Endothelial cell of umbilical vein (primary cell): ENCODE data around the gene OR6C76.

Source experiments
- CTCF ChIP-seq, 2 donors: IDR thresholded peaks; 1 replicate in 1 of 2; 2 replicates in 1 of 2; pipeline ENCODE4 v1.5.1; 2011; ENCODE audit warnings: low read length in 2 of 2, mild to moderate bottlenecking in 2 of 2, moderate library complexity in 2 of 2, control low read depth in 1 of 2, inconsistent platforms in 1 of 2, low read depth in 1 of 2; ENCODE audit not compliant: insufficient read depth in 1 of 2; ENCODE audit errors: extremely low read depth in 1 of 2
- EZH2 ChIP-seq: IDR thresholded peaks from 2 replicates; pipeline ENCODE4 v1.6.1; 2012; ENCODE audit warnings: borderline replicate concordance, low read depth, mild to moderate bottlenecking, moderate library complexity, low read length, inconsistent platforms; ENCODE audit not compliant: severe bottlenecking
- JUN ChIP-seq: IDR thresholded peaks from 2 replicates; pipeline ENCODE4 v1.6.1; 2011; ENCODE audit warnings: borderline replicate concordance, low read depth; ENCODE audit not compliant: insufficient read length, insufficient read depth
- POLR2A ChIP-seq: IDR thresholded peaks from 2 replicates; pipeline ENCODE4 v1.6.1; 2012; ENCODE audit warnings: low read depth, mild to moderate bottlenecking, control low read depth, low read length

DNA sequence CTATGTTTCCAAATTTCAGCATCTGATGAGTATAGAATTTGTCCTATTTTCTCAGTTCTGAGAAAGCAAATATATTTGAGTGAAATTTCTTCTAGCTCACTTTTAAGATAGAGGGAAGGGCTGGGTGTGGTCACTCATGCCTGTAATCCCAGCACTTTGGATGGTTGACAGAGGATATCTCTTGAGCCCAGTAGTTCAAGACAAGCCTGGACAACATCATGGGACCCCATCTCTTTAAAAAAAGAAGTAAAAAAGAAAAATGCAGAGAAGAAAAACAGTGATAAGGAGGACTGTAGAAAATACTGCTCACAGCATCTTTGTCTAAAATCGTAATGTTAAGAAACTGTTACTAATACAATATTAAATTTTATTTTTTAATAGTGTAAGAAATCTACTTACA is 46.2 kb downstream of the OR6C76 start:
- TF ChIP-seq POLR2A (no peak), JUN (no peak), EZH2 (no peak), CTCF (IDR thresholded peaks at IDR 0.05; ENCODE audit: extremely low read depth in 1 of 2, insufficient read depth in 1 of 2, low read depth in 1 of 2, low read length in 2 of 2) (no peak)
